ENCODE measurements around the gene NDEL1. TPM values are rescaled to one million over a fixed set of nuclear protein-coding genes. Genes with fewer than 3 reads are reported as not detected.
A peak's percentile ranks its signal among the peaks of the same experiment; 100 is the strongest.

Gene NDEL1
- total RNA-seq, 1 experiment from 2014 or later: 23.0 TPM

- no peak overlapping the region for H3K4me3 ChIP-seq
- H3K27me3 ChIP-seq: no peaks in the 10 kb centered on the region
- peaks cover 7% of the 10 kb centered on the region; the same call in 1 of the 2 replicates for H3K4me1 ChIP-seq
These were observed 29.5 kb upstream of the NDEL1 start for GRCh38 chr17:8406174-8406573.

DNA sequence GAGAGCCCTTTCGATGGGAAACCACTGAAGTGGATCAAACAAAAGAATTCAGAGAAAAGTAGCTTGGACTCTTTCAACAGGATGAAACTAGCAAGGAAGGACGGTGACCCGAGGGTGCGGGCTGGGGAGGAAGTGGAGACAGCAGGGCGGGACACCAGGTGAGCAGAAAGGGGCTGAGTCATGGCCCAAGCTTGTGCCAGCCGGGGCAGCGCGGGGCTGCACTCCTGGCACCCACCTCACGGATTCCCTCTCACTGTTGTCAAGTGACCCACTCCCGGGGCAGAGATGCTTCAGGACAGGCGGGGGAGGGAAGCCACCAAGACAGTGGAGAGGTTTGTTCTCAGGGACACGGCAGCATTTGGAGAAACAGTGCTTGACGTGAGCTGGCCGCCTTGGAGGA is 27.3 kb upstream of the NDEL1 start:
- H3K27ac ChIP-seq: no peak overlapping the region
- no peak for DNase-seq
- H3K36me3 ChIP-seq: no peaks in the 10 kb centered on the region
- no peak overlapping the region for H3K4me3 ChIP-seq
- no peaks in the 10 kb centered on the region for H3K9me3 ChIP-seq (replicated peaks)
- no peaks in the 10 kb centered on the region for H3K27me3 ChIP-seq
- H3K4me1 ChIP-seq: peaks cover 7% of the 10 kb centered on the region; the same call in 1 of the 2 replicates

More at GRCh38 chr17:8406174-8406573, 29.5 kb upstream of the NDEL1 start:
- Histone ChIP-seq H3K27ac (no peak overlapping the region), H3K36me3 (no peaks in the 10 kb centered on the region), H3K9me3 (replicated peaks) (no peaks in the 10 kb centered on the region)
- no peak for DNase-seq

GRCh38 chr17:8409966-8410882 is 25.5 kb upstream of the NDEL1 start:
- DNase-seq: peak; percentile 69 to 86
- Histone ChIP-seq H3K27ac (no peak overlapping the region), H3K9me3 (replicated peaks) (no peaks in the 10 kb centered on the region), H3K27me3 (no peaks in the 10 kb centered on the region), H3K4me3 (no peak overlapping the region), H3K4me1 (peaks cover 6% of the 10 kb centered on the region; the same call in 1 of the 2 replicates), H3K36me3 (no peaks in the 10 kb centered on the region)

DNA sequence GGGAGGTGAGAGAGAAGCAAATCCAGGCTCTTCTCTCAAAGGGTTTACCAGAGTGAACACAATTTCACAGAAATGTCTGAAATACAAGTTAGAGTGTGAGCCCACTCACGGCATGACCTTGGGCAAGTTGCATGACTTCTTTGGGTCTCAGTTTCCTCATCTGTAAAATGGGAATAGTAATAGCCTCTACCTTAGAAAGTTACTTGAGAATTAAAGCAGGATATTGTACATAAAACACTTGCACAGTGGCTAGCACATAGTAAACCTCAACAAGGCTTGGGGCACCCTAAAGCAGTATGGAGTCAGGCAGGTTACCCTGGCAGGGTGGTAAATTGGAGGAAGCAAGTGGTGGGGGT is 24.8 kb upstream of the NDEL1 start:
- Histone ChIP-seq H3K36me3 (no peaks in the 10 kb centered on the region), H3K4me3 (no peak overlapping the region), H3K9me3 (replicated peaks) (no peaks in the 10 kb centered on the region), H3K27me3 (no peaks in the 10 kb centered on the region), H3K27ac (no peak overlapping the region), H3K4me1 (0 out of 2 replicates have a peak, but pooled peaks cover 2% of the 10 kb centered on the region)
- no peak for DNase-seq

GRCh38 chr17:8412089-8412488 is 23.6 kb upstream of the NDEL1 start:
- H3K4me1 ChIP-seq: no peaks in the 10 kb centered on the region

GRCh38 chr17:8413328-8413727 is 22.4 kb upstream of the NDEL1 start:
- H3K27ac ChIP-seq: no peak overlapping the region
- H3K27me3 ChIP-seq: no peaks in the 10 kb centered on the region
- no peaks in the 10 kb centered on the region for H3K36me3 ChIP-seq

More at GRCh38 chr17:8412089-8412488, 23.6 kb upstream of the NDEL1 start:
- no peak for DNase-seq
- H3K4me3 ChIP-seq: no peak overlapping the region
- H3K27ac ChIP-seq: no peak overlapping the region
- no peaks in the 10 kb centered on the region for H3K9me3 ChIP-seq (replicated peaks)
- no peaks in the 10 kb centered on the region for H3K27me3 ChIP-seq
- no peaks in the 10 kb centered on the region for H3K36me3 ChIP-seq

DNA sequence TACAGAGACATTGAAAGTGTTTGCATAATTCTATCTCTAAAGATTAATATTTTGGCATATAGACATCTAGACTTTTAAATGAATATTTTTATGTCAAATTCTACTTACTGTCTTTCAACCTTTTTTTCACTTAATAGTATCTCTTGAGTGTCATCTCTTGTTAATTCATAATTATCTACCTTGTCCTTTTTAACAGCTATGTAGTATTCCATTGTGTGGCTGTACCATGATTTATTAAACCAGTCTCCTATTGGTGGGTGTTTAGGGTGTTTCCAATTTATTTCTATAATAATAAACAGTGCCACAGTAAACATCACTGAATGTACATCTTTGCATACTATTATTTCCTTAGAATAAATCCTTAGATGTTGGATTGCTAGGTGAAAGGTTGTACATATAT is 21.7 kb upstream of the NDEL1 start:
- no peaks in the 10 kb centered on the region for H3K36me3 ChIP-seq
- no peaks in the 10 kb centered on the region for H3K4me1 ChIP-seq
- DNase-seq: no peak
- H3K9me3 ChIP-seq (replicated peaks): no peaks in the 10 kb centered on the region
- no peaks in the 10 kb centered on the region for H3K27me3 ChIP-seq
- no peak overlapping the region for H3K4me3 ChIP-seq
- no peak overlapping the region for H3K27ac ChIP-seq

More at GRCh38 chr17:8413328-8413727, 22.4 kb upstream of the NDEL1 start:
- Histone ChIP-seq H3K4me1 (no peaks in the 10 kb centered on the region), H3K4me3 (no peak overlapping the region), H3K9me3 (replicated peaks) (no peaks in the 10 kb centered on the region)
- DNase-seq: no peak

GRCh38 chr17:8417806-8418205 is 17.9 kb upstream of the NDEL1 start:
- no peak overlapping the region for H3K4me3 ChIP-seq
- no peak overlapping the region for H3K27ac ChIP-seq
- no peaks in the 10 kb centered on the region for H3K4me1 ChIP-seq
- no peaks in the 10 kb centered on the region; the same call in 1 of the 2 replicates for H3K36me3 ChIP-seq
- DNase-seq: no peak
- H3K27me3 ChIP-seq: no peaks in the 10 kb centered on the region
- H3K9me3 ChIP-seq (replicated peaks): no peaks in the 10 kb centered on the region

DNA sequence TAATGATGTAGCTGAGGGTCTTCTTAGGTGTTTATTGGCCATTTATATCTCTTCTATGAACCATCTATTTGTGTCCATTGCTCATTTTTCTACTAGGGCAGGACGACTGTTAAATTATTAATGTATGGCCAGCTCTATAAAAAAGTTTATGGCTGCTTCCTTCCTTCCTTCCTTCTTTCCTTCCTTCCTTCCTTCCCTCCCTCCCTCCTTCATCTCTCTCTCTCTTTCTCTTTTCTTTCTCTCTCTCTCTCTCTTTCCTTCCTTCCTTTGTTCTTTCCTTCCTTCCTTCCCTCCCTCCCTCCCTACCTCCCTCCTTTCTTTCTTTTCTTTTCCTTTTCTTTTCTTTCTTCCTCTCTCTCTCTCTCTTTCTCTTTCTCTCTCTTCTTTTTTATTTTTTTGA is 17.2 kb upstream of the NDEL1 start:
- no peaks in the 10 kb centered on the region for H3K9me3 ChIP-seq (replicated peaks)
- no peaks in the 10 kb centered on the region for H3K4me1 ChIP-seq
- no peak overlapping the region for H3K27ac ChIP-seq
- H3K36me3 ChIP-seq: no peaks in the 10 kb centered on the region; the same call in 1 of the 2 replicates
- H3K27me3 ChIP-seq: no peaks in the 10 kb centered on the region
- DNase-seq: no peak
- no peak overlapping the region for H3K4me3 ChIP-seq

- DNase-seq: no peak
- H3K27ac ChIP-seq: no peak overlapping the region
- H3K4me1 ChIP-seq: no peaks in the 10 kb centered on the region
- H3K27me3 ChIP-seq: no peaks in the 10 kb centered on the region
- no peaks in the 10 kb centered on the region; the same call in 1 of the 2 replicates for H3K36me3 ChIP-seq
- no peak overlapping the region for H3K4me3 ChIP-seq
- H3K9me3 ChIP-seq (replicated peaks): no peaks in the 10 kb centered on the region
These were observed 16.4 kb upstream of the NDEL1 start for GRCh38 chr17:8419305-8419704.

DNA sequence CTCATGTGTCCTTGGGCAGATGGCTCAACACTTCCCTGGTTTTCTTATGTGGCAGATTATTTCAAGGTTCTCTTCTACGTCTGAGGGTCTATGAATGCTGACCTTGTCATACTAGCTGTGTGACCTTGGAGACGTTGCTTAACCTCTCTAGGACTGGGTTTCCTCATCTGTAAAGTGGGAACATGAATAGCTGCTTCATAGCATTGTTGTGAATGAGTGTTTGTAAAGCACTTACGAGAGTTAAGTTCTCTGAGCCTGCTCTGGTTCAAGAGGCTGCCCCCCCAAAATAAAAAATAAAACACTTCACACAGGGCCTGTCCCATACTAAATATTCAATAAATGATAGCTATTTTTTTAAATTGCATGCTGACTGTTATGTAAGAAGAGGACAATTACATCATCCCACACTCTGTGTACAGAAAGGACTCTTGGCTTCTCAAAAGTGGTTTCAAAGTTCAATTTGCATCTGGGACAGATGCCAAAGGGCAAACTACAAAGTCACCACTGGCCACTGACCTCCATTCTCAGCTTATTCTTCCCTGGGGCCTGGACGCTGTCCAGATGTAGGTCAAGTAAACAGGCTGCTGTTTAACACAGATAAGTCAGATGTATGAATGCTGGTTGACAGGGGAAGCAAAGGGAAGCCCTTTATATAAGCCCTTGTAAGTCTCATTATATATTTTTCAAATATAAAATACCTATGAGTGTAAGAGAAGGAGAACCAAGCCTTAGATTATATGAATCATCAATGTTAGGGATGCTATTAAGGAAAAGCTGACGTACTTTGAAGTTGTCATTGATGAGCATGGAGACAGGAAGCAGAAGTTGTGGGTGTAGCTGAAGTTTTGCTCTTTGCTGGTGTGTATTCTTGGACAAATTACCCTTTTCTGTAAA is 15.4 kb upstream of the NDEL1 start:
- no peak for DNase-seq
- no peaks in the 10 kb centered on the region for H3K4me1 ChIP-seq
- no peaks in the 10 kb centered on the region for H3K27me3 ChIP-seq
- H3K36me3 ChIP-seq: no peaks in the 10 kb centered on the region; the same call in 1 of the 2 replicates
- H3K9me3 ChIP-seq (replicated peaks): no peaks in the 10 kb centered on the region
- no peak overlapping the region for H3K27ac ChIP-seq
- no peak overlapping the region for H3K4me3 ChIP-seq

- H3K27ac ChIP-seq: no peak overlapping the region
- no peaks in the 10 kb centered on the region for H3K27me3 ChIP-seq
- H3K4me3 ChIP-seq: no peak overlapping the region
- no peaks in the 10 kb centered on the region; the same call in 1 of the 2 replicates for H3K36me3 ChIP-seq
- H3K9me3 ChIP-seq (replicated peaks): no peaks in the 10 kb centered on the region
- no peak for DNase-seq
- no peaks in the 10 kb centered on the region for H3K4me1 ChIP-seq
These were observed 14.1 kb upstream of the NDEL1 start for GRCh38 chr17:8421571-8421970.

GRCh38 chr17:8426094-8426720 is 9.5 kb upstream of the NDEL1 start:
- peak in 1 of 2 experiments; percentile 7 for DNase-seq
- Histone ChIP-seq H3K27ac (no peak overlapping the region), H3K4me1 (no peaks in the 10 kb centered on the region), H3K4me3 (no peak overlapping the region), H3K36me3 (no peaks in the 10 kb centered on the region), H3K9me3 (replicated peaks) (no peaks in the 10 kb centered on the region), H3K27me3 (no peaks in the 10 kb centered on the region)

GRCh38 chr17:8426802-8427201 is 8.9 kb upstream of the NDEL1 start:
- Histone ChIP-seq H3K36me3 (no peaks in the 10 kb centered on the region), H3K27me3 (no peaks in the 10 kb centered on the region), H3K4me1 (no peaks in the 10 kb centered on the region), H3K27ac (no peak overlapping the region), H3K4me3 (no peak overlapping the region), H3K9me3 (replicated peaks) (no peaks in the 10 kb centered on the region)
- DNase-seq: no peak

Data from SJCRH30 (cell line).